Measurements from ENCODE around the gene NRXN3.

GRCh38 chr14:79018836-79019235, 848.7 kb downstream of the NRXN3 start:
- TF ChIP-seq CTCF (optimal IDR thresholded peaks at IDR 0.05 in 1 of 3, IDR thresholded peaks at IDR 0.05 in 1 of 3, conservative IDR thresholded peaks at IDR 0.05 in 1 of 3; ENCODE audit: extremely low read depth in 1 of 3, insufficient read depth in 2 of 3, low read length in 3 of 3), result no peak
- TF ChIP-seq EZH2 (IDR thresholded peaks at IDR 0.05; ENCODE audit: low read length), result no peak
